CD4-positive, alpha-beta memory T cell (primary cell): ENCODE results near the gene COX5B. TPM values are rescaled to one million over a fixed set of nuclear protein-coding genes. Genes with fewer than 3 reads are reported as not detected.
A peak's percentile ranks its signal among the peaks of the same experiment; 100 is the strongest.

Experiments used
- CTCF ChIA-PET: fragments of 350-600 bp; sonication (Branson Sonifier 250); formaldehyde crosslinking; loops from one replicate; lab custom pipeline; 2021; ENCODE audit warnings: inconsistent platforms; ENCODE audit not compliant: partially characterized antibody; lab: Charles Lee
- POLR2A ChIA-PET: fragments of 350-600 bp; sonication (Branson Sonifier 250); formaldehyde crosslinking; loops from one replicate; lab custom pipeline; 2021; ENCODE audit not compliant: partially characterized antibody; lab: Charles Lee
- DNase-seq, 5 donors: peaks; one replicate each; pipeline versions ENCODE4 v3.0.0 to v3.0.0-alpha.2; 2020 to 2022; ENCODE audit warnings: mixed read lengths in 1 of 5
- H3K27ac ChIP-seq: one replicate; pipeline ENCODE4 v1.7.0; 2013; ENCODE audit warnings: low read depth, low read length
- H3K27me3 ChIP-seq: 2 replicates; pipeline ENCODE4 v1.7.0; 2013; ENCODE audit warnings: mild to moderate bottlenecking, low read length, moderate library complexity; ENCODE audit not compliant: insufficient read depth
- H3K36me3 ChIP-seq: 2 replicates; pipeline ENCODE4 v1.7.0; 2013; ENCODE audit warnings: mild to moderate bottlenecking, low read length, moderate library complexity; ENCODE audit not compliant: insufficient read depth
- H3K4me1 ChIP-seq: 2 replicates; pipeline ENCODE4 v1.7.0; 2013; ENCODE audit warnings: mild to moderate bottlenecking, low read length, moderate library complexity; ENCODE audit not compliant: insufficient read depth
- H3K4me3 ChIP-seq, 2 donors: one replicate each; pipeline ENCODE4 v1.7.0; 2013; ENCODE audit warnings: low read length in 2 of 2, mild to moderate bottlenecking in 1 of 2
- H3K9me3 ChIP-seq, 2 donors: one replicate each; pipeline ENCODE4 v1.7.0; 2013; ENCODE audit warnings: low read length in 2 of 2, control low read depth in 1 of 2; ENCODE audit not compliant: control insufficient read depth in 1 of 2
- H3K27ac Mint-ChIP-seq, 7 donors: one replicate each; pipeline ENCODE4 v1.8.0; 2020 to 2021; ENCODE audit warnings: mixed read lengths in 7 of 7, mild to moderate bottlenecking in 6 of 7, inconsistent platforms in 3 of 7, moderate library complexity in 3 of 7
- H3K27me3 Mint-ChIP-seq, 2 donors: one replicate each; pipeline ENCODE4 v1.8.0; 2020 to 2021; ENCODE audit warnings: mixed read lengths in 2 of 2
- H3K36me3 Mint-ChIP-seq, 2 donors: one replicate each; pipeline ENCODE4 v1.8.0; 2020 to 2021; ENCODE audit warnings: mixed read lengths in 2 of 2, inconsistent platforms in 1 of 2, mild to moderate bottlenecking in 1 of 2
- H3K4me1 Mint-ChIP-seq, 4 donors: one replicate each; pipeline ENCODE4 v1.8.0; 2020 to 2021; ENCODE audit warnings: mixed read lengths in 4 of 4, mild to moderate bottlenecking in 1 of 4
- H3K4me3 Mint-ChIP-seq, 8 donors: one replicate each; pipeline ENCODE4 v1.8.0; 2020 to 2021; ENCODE audit warnings: mixed read lengths in 8 of 8, mild to moderate bottlenecking in 7 of 8, moderate library complexity in 6 of 8, inconsistent platforms in 3 of 8
- H3K9me3 Mint-ChIP-seq, 8 donors: one replicate each; pipeline ENCODE4 v1.8.0; 2020 to 2021; ENCODE audit warnings: mixed read lengths in 8 of 8, mild to moderate bottlenecking in 5 of 8, inconsistent platforms in 3 of 8, moderate library complexity in 1 of 8
- intact Hi-C: fragments of 100-400 bp; cut with micrococcal nuclease; formaldehyde crosslinking; loops from one replicate; pipeline ENCODE4 v1.15.1; 2023
- polyA plus RNA-seq, 2 donors: library from polyadenylated mRNA; unstranded; fragments of 300-500 nt; fragmentation: Illumina TruSeq; gene quantifications; one replicate each; pipeline ENCODE4 v1.2.3, GENCODE V29; 2021
- total RNA-seq, 2 experiments: library from RNA; stranded (reverse); gene quantifications; one replicate each; pipeline ENCODE4 v1.2.3, GENCODE V29; 2021

The COX5B gene
- total and polyA plus RNA-seq, 4 experiments from 2014 or later, result 118 to 387 (median 229) TPM

DNA sequence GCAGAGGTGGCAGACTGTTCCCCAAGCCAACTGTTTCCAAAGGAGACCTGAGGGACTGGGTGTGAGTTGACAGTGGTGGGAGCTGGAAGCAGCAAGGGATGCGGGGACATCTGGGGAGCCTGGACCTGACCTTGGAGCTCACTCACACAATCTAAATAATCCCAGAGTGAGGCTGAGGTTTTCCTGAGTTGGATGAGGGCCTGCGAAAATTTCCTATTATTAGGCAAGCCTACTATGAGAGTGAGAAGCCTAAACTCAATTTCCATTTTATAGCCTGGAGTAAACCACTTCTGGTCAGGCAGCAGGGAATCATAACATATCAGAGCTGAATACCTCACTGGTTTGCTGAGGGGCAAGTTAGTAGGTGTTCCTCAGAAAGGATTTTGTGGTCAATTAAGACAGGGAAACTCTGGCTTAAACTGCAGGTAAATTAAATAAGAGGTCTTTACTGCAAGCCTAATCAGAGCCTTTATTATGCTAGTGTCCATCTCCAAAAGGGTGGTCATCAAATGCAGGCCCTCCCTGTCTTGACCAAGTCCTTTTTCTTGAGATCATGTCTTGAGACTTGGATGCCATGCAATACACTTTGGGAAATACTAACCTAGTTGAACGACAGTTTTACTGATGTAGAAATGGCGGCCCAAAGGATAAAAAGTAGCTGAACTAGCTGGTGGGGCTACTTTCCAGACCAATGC lies 1.7 kb upstream of the COX5B start:
- DNase-seq, result no peak
- peaks cover 0 to 2% of the 10 kb centered on the region in 2 donors for H3K27me3 Mint-ChIP-seq
- Histone ChIP-seq H3K4me3 (no peak overlapping the region), H3K27me3 (no peaks in the 10 kb centered on the region), H3K9me3 (no peaks in the 10 kb centered on the region), H3K36me3 (peaks cover 20% of the 10 kb centered on the region), H3K4me1 (peaks cover 20% of the 10 kb centered on the region), H3K27ac (no peak overlapping the region)
- H3K4me1 Mint-ChIP-seq, result peaks cover 15 to 29% (median 23%) of the 10 kb centered on the region in 4 donors
- peaks cover 20 to 27% of the 10 kb centered on the region in 2 donors for H3K36me3 Mint-ChIP-seq
- ChIA-PET CTCF (interaction anchor here (2.3 to 4.2 kb wide), 4 partner anchors 21 to 70 kb away, joined by 10 to 27 read pairs (median 17); partner anchors contain the start of genes ACTR1B and ZAP70), POLR2A (interaction anchor here (3.2 to 12.8 kb wide), 2 partner anchors 18 to 70 kb away, joined by 27 to 323 read pairs; partner anchors contain the start of genes ACTR1B and ZAP70)
- no peaks in the 10 kb centered on the region for H3K9me3 Mint-ChIP-seq
- peak overlapping the region in 1 of 8 donors; percentile 36 for H3K4me3 Mint-ChIP-seq
- intact Hi-C loops, result loop anchor here (10.0 kb wide), 1 partner anchor 1691 kb away; the partner anchor contains the start of genes EIF5B and TXNDC9
- H3K27ac Mint-ChIP-seq, result peak overlapping the region in 2 of 7 donors; percentile 19 to 92

DNA sequence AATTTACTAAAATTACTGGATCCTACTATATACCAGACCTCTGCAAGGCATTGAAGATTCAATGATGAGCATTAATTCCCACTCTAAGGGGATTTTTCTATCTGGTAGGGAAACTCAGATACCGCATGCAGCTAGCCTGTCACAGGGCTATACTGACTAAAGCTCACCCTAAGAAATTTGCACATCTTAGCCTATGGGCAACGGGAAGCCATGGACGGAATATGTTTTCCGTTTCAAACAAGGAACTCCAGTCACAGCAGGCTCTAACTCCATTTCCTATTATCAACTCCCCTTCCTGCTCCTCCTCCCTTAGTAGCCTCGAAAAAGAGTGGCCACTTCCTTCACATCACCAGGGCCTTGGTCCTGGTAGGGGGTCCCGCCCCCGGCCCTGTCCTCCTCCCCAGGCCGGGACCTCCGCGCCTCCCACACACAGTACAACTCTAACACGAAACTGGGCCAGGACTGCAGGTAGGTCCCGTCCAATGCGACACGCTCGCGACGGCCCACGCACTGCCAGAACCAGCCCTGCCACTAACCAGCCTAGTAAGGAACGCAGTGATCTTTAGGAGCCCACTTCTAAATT lies 659 bp upstream of the COX5B start:
- H3K4me1 ChIP-seq, result peaks cover 20% of the 10 kb centered on the region
- H3K27me3 Mint-ChIP-seq, result no peaks in the 10 kb centered on the region
- ChIA-PET CTCF (interaction anchor here (0.5 to 4.2 kb wide), 10 partner anchors 12 to 104 kb away, joined by 3 to 27 read pairs (median 10); partner anchors contain the start of genes ACTR1B and ZAP70), POLR2A (interaction anchor here (0.9 to 12.8 kb wide), 14 partner anchors 12 to 1509 kb away, joined by 3 to 323 read pairs (median 4); partner anchors contain the start of genes ACTR1B, ANKRD36B, CNNM4 and LIPT1)
- H3K9me3 ChIP-seq, result no peaks in the 10 kb centered on the region
- peaks cover 20% of the 10 kb centered on the region for H3K36me3 ChIP-seq
- H3K36me3 Mint-ChIP-seq, result peaks cover 28 to 32% of the 10 kb centered on the region in 2 donors
- no peak for DNase-seq
- H3K4me3 Mint-ChIP-seq, result peak overlapping the region; percentile 91 to 98 (median 96)
- H3K4me1 Mint-ChIP-seq, result peaks cover 18 to 29% (median 25%) of the 10 kb centered on the region in 4 donors
- peaks cover 0 to 1% (median 0%) of the 10 kb centered on the region in 8 donors for H3K9me3 Mint-ChIP-seq
- H3K27ac ChIP-seq, result peak overlapping the region; percentile 88
- H3K27ac Mint-ChIP-seq, result peak overlapping the region; percentile 92 to 99 (median 98)
- peak overlapping the region; percentile 70 to 87 for H3K4me3 ChIP-seq
- no peaks in the 10 kb centered on the region for H3K27me3 ChIP-seq
- intact Hi-C loops, result loop anchor here (10.0 kb wide), 1 partner anchor 1690 kb away; the partner anchor contains the start of genes EIF5B and TXNDC9

DNA sequence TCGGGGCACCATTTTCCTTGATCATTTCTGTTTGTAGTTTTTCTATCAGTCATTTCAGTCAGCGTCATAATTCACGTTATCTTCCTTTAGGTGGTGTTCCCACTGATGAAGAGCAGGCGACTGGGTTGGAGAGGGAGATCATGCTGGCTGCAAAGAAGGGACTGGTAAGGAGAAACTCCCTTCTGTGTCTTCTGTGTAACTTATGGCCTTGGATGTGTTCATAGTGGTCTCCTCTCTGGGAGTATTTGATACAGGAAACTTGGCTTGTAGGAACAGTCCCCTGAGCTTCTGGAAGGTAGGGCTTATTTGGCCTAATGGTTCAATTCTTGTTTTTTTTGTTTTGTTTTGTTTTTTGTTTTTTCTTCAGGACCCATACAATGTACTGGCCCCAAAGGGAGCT lies 1.1 kb downstream of the COX5B start:
- Mint-ChIP-seq H3K27me3 (no peaks in the 10 kb centered on the region), H3K4me1 (peaks cover 18 to 35% (median 28%) of the 10 kb centered on the region in 4 donors), H3K36me3 (peaks cover 28 to 41% of the 10 kb centered on the region in 2 donors), H3K9me3 (peaks cover 0 to 1% (median 0%) of the 10 kb centered on the region in 8 donors), H3K4me3 (peak overlapping the region; percentile 91 to 98 (median 96)), H3K27ac (peak overlapping the region; percentile 81 to 99 (median 98))
- H3K36me3 ChIP-seq, result peaks cover 20% of the 10 kb centered on the region
- H3K9me3 ChIP-seq, result no peaks in the 10 kb centered on the region
- no peaks in the 10 kb centered on the region for H3K27me3 ChIP-seq
- intact Hi-C loops, result loop anchor here (1.0 to 10.0 kb wide), 2 partner anchors 17 to 1688 kb away; partner anchors contain the start of genes ACTR1B, EIF5B and TXNDC9
- ChIA-PET POLR2A (interaction anchor here (1.6 to 12.8 kb wide), 6 partner anchors 10 to 71 kb away, joined by 16 to 323 read pairs (median 24); partner anchors contain the start of genes ACTR1B, ANKRD36B and ZAP70), CTCF (interaction anchor here (1.1 to 4.2 kb wide), 8 partner anchors 8 to 101 kb away, joined by 3 to 27 read pairs (median 4); partner anchors contain the start of gene ACTR1B)
- DNase-seq, result no peak
- H3K4me1 ChIP-seq, result peaks cover 20% of the 10 kb centered on the region
- peak overlapping the region; percentile 88 for H3K27ac ChIP-seq
- H3K4me3 ChIP-seq, result peak overlapping the region; percentile 84 to 87

DNA sequence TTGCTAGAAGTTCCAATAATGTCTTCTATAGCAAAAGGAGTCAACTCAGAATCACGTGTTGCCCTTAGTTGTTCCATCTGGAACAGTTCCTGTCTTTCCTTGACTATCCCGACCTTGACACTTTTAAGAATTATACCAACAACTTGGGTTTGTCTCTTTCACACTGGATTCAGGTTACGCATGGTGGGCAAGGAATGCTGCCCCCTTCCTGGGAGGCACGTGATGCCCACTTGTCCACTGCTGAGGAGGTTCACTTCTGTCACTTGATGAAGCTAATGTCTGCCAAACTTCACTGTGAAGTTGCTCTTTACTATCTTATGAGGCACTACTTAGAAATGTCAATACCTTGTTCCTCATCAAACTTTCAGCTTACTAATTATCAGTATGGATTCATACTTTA lies 5.3 kb downstream of the COX5B start:
- CTCF ChIA-PET, result interaction anchor here (1.8 to 3.6 kb wide), 3 partner anchors 12 to 60 kb away, joined by 4 to 17 read pairs (median 9); partner anchors contain the start of gene ACTR1B
- no peak overlapping the region for H3K4me3 Mint-ChIP-seq

DNA sequence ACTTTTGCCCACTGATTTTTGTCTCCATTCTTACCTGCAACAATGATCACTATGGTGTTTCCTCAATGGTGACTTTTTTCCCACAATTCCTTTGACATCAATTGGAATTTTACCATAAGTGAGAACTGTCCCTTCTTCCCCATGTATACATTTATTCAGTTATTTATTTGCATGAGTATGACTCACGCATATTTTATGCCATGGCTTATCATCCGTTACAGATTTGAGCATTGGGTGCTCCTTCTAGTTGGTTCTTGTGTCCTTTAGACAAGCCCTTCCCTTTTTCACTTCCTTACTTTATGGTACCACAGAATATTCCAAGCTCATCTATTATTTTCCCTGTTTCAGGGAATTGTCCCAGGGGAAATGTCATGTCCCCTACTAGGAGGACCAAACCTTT lies 7.6 kb downstream of the COX5B start:
- no peaks in the 10 kb centered on the region for H3K27me3 ChIP-seq
- ChIA-PET POLR2A (interaction anchor here (12.8 kb wide), 1 partner anchor 9 kb away, joined by 323 read pairs; the partner anchor contains the start of gene ACTR1B), CTCF (interaction anchor here (0.5 kb wide), 1 partner anchor 62 kb away, joined by 3 read pairs; no protein-coding TSS in a partner anchor)
- intact Hi-C loops, result no loop called here
- no peaks in the 10 kb centered on the region for H3K27me3 Mint-ChIP-seq
- H3K4me1 ChIP-seq, result no peaks in the 10 kb centered on the region
- H3K4me3 Mint-ChIP-seq, result no peak overlapping the region
- peaks cover 24 to 47% of the 10 kb centered on the region in 2 donors for H3K36me3 Mint-ChIP-seq
- H3K4me3 ChIP-seq, result no peak overlapping the region
- H3K9me3 Mint-ChIP-seq, result peaks cover 0 to 1% (median 0%) of the 10 kb centered on the region in 8 donors
- H3K36me3 ChIP-seq, result peaks cover 15% of the 10 kb centered on the region
- H3K27ac Mint-ChIP-seq, result peak overlapping the region in 1 of 7 donors; percentile 40
- no peak overlapping the region for H3K27ac ChIP-seq
- no peak for DNase-seq
- peaks cover 5 to 13% (median 7%) of the 10 kb centered on the region in 4 donors for H3K4me1 Mint-ChIP-seq
- H3K9me3 ChIP-seq, result no peaks in the 10 kb centered on the region

More for the DNA sequence above, 5.3 kb downstream of the COX5B start:
- peak overlapping the region in 3 of 7 donors; percentile 37 to 79 (median 60) for H3K27ac Mint-ChIP-seq
- H3K27ac ChIP-seq, result no peak overlapping the region
- no peaks in the 10 kb centered on the region for H3K9me3 ChIP-seq
- peaks cover 31 to 48% of the 10 kb centered on the region in 2 donors for H3K36me3 Mint-ChIP-seq
- H3K27me3 Mint-ChIP-seq, result no peaks in the 10 kb centered on the region
- peaks cover 0 to 1% (median 0%) of the 10 kb centered on the region in 8 donors for H3K9me3 Mint-ChIP-seq
- H3K27me3 ChIP-seq, result no peaks in the 10 kb centered on the region
- no peak for DNase-seq
- H3K36me3 ChIP-seq, result peaks cover 20% of the 10 kb centered on the region
- POLR2A ChIA-PET, result interaction anchor here (12.8 kb wide), 1 partner anchor 11 kb away, joined by 323 read pairs; the partner anchor contains the start of gene ACTR1B
- H3K4me3 ChIP-seq, result no peak overlapping the region
- intact Hi-C loops, result no loop called here
- H3K4me1 ChIP-seq, result peaks cover 13% of the 10 kb centered on the region
- peaks cover 16 to 24% (median 23%) of the 10 kb centered on the region in 4 donors for H3K4me1 Mint-ChIP-seq

DNA sequence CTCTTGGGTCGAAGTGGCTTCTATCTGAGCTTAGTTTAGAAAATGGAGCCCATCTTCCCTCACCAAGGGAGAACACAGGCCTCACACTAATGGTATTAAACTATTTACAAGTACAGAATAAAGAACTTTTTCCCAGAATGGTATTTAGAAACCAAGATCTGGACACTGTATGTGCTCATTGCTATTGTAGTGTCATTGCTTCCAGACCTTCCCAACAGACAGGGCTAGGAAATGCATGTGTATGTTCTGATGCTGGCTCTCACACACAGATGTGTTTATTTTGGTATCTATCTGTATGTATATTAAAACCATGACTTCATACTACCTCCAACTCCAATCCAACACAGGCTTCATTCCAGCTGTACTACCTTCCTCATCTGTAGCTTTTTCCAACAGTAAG lies 8.0 kb downstream of the COX5B start:
- no peaks in the 10 kb centered on the region for H3K27me3 Mint-ChIP-seq
- peaks cover 4 to 13% (median 7%) of the 10 kb centered on the region in 4 donors for H3K4me1 Mint-ChIP-seq
- Histone ChIP-seq H3K4me3 (no peak overlapping the region), H3K27me3 (no peaks in the 10 kb centered on the region), H3K4me1 (no peaks in the 10 kb centered on the region), H3K27ac (no peak overlapping the region), H3K9me3 (no peaks in the 10 kb centered on the region), H3K36me3 (peaks cover 15% of the 10 kb centered on the region)
- no peak overlapping the region for H3K4me3 Mint-ChIP-seq
- POLR2A ChIA-PET, result interaction anchor here (12.8 kb wide), 1 partner anchor 8 kb away, joined by 323 read pairs; the partner anchor contains the start of gene ACTR1B
- peaks cover 21 to 46% of the 10 kb centered on the region in 2 donors for H3K36me3 Mint-ChIP-seq
- H3K9me3 Mint-ChIP-seq, result peaks cover 0 to 1% (median 0%) of the 10 kb centered on the region in 8 donors
- H3K27ac Mint-ChIP-seq, result peak overlapping the region in 2 of 7 donors; percentile 35 to 58
- CTCF ChIA-PET, result interaction anchor here (0.5 to 1.5 kb wide), 2 partner anchors 7 to 62 kb away, joined by 3 to 4 read pairs; partner anchors contain the start of gene COX5B
- intact Hi-C loops, result no loop called here
- DNase-seq, result no peak
